Lower leg skin (tissue), 3 donors: ENCODE results near the gene RAB3GAP2.
"Not testable (repeated sequence)": the region's sequence is repeated elsewhere in the genome, so short reads cannot be mapped to it uniquely, and the experiment has no call there.

ENCODE experiments used
- CTCF ChIP-seq, 3 donors: fragments of 450-650 bp; IDR thresholded peaks; one replicate each; pipeline ENCODE4 v1.5.1; 2016; ENCODE audit warnings: antibody characterized with exemption in 3 of 3, mild to moderate bottlenecking in 3 of 3, moderate library complexity in 2 of 3
- POLR2A ChIP-seq, 2 donors: fragments of 450-650 bp; IDR thresholded peaks; one replicate each; pipeline ENCODE4 v1.6.1; 2016 to 2017; ENCODE audit warnings: antibody characterized with exemption in 2 of 2, mild to moderate bottlenecking in 1 of 2, moderate library complexity in 1 of 2

GRCh38 chr1:220253290-220253689, 19.0 kb downstream of the RAB3GAP2 start:
- TF ChIP-seq CTCF, POLR2A (IDR thresholded peaks at IDR 0.05): not testable (repeated sequence)
